Measurements from ENCODE around the gene ECI2.

GRCh38 chr6:4113649-4114048 is 21.7 kb downstream of the ECI2 start:
- TF ChIP-seq, protein P1, sequence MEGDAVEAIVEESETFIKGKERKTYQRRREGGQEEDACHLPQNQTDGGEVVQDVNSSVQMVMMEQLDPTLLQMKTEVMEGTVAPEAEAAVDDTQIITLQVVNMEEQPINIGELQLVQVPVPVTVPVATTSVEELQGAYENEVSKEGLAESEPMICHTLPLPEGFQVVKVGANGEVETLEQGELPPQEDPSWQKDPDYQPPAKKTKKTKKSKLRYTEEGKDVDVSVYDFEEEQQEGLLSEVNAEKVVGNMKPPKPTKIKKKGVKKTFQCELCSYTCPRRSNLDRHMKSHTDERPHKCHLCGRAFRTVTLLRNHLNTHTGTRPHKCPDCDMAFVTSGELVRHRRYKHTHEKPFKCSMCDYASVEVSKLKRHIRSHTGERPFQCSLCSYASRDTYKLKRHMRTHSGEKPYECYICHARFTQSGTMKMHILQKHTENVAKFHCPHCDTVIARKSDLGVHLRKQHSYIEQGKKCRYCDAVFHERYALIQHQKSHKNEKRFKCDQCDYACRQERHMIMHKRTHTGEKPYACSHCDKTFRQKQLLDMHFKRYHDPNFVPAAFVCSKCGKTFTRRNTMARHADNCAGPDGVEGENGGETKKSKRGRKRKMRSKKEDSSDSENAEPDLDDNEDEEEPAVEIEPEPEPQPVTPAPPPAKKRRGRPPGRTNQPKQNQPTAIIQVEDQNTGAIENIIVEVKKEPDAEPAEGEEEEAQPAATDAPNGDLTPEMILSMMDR (IDR thresholded peaks at IDR 0.05): no peak
- no peak for TF ChIP-seq EP300 (IDR thresholded peaks at IDR 0.05; ENCODE audit: low read depth)

Data from transverse colon (tissue), 3 donors.